GM21381 (cell line): Measurements from ENCODE around the gene WBP1L.
"Not testable (repeated sequence)": the region's sequence is repeated elsewhere in the genome, so short reads cannot be mapped to it uniquely, and the experiment has no call there.

Experiments
- ATAC-seq: cut with Tn5 transposase; IDR thresholded peaks from one replicate; pipeline ENCODE4 v1.9.1; 2021; ENCODE audit warnings: mild to moderate bottlenecking, moderate library complexity; ENCODE audit not compliant: unreplicated experiment

WBP1L gene

DNA sequence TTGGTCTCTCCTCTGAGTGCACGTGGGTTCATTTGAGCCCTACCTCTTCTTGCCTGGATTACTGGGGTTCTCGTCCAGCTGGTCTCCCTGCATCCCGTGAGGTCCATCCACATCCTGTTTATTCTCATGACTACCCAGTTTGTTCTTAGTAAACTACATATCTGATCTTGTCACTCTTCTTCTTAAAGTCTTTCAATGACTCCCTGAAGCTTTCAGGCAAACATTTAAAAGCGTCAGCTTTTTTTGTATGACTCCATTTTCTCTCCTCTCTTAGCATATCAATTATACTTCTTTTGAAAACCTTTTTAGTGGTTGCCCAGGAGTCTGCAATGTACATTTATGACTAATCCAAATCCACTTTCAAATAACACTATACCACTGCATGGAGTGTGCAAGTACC is 21.8 kb upstream of the WBP1L start:
- ATAC-seq: no peak

DNA sequence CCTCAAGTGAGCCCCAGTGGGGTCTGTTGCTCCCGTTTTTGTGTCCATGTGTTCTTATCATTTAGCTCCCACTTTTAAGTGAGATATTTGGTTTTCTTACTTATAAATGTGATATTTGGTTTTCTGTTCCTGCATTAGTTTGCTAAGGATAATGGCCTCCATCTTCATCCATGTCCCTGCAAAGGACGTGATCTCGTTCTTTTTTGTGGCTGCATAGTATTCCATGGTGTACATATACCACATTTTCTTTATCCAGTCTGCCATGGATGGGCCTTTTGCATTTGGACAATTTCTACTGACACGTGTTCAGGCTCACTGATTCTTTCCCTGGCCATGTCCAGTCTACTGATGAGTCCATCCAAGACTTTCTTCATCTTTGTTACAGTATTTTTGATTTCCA is 19.8 kb upstream of the WBP1L start:
- ATAC-seq: no peak

DNA sequence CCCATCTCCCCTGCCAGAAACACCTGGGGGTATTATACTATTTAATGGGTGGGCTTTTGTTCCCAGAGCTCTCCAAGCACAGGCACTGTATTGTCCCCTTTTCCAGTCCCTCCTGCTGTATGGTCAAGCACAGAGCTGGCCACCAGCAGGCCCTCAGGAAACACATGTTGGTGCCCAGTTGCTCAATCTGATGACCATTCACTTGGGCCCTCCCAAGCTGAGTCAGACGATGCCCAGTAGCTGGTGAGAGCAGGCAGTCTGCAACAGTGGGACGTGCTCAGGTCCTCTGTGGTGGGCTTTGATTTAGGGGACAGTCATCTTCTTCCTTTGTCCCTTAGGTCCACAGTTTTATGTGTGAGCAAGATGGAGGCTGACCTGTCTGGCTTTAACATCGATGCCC is 17.5 kb upstream of the WBP1L start:
- ATAC-seq: no peak

DNA sequence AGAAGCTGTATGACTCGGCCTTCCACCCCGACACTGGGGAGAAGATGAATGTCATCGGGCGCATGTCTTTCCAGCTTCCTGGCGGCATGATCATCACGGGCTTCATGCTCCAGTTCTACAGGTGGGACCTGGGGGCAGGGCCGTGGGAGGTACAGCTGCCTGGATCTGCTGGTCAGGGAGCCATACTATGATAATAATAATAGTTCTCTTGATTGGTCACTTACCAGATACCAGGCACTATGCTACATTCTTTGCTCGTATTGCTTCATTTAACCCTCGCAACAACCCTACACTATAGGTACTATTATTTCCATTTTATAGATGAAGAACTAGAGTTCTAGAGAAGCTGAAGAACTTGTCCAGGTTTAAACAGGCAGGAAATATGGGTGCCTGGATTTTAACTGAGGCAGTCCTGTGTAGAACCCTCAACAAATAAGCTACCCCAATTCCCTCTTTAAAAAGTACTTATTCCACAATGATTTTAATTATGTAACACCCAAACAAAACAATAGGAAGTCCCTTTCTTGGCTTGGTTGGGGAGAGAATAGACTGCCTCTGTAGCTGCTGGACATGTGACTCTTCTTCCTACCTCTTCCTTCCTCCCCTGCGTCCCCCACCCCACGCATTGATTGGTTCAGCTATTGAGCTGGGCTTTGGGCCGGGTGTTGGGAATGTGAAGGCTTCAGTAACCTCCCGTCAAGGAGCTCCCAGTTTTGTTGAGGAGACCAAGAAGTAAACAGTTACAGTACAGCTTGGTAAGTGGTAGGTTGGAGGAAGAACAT is 16.5 kb upstream of the WBP1L start:
- ATAC-seq: no peak

DNA sequence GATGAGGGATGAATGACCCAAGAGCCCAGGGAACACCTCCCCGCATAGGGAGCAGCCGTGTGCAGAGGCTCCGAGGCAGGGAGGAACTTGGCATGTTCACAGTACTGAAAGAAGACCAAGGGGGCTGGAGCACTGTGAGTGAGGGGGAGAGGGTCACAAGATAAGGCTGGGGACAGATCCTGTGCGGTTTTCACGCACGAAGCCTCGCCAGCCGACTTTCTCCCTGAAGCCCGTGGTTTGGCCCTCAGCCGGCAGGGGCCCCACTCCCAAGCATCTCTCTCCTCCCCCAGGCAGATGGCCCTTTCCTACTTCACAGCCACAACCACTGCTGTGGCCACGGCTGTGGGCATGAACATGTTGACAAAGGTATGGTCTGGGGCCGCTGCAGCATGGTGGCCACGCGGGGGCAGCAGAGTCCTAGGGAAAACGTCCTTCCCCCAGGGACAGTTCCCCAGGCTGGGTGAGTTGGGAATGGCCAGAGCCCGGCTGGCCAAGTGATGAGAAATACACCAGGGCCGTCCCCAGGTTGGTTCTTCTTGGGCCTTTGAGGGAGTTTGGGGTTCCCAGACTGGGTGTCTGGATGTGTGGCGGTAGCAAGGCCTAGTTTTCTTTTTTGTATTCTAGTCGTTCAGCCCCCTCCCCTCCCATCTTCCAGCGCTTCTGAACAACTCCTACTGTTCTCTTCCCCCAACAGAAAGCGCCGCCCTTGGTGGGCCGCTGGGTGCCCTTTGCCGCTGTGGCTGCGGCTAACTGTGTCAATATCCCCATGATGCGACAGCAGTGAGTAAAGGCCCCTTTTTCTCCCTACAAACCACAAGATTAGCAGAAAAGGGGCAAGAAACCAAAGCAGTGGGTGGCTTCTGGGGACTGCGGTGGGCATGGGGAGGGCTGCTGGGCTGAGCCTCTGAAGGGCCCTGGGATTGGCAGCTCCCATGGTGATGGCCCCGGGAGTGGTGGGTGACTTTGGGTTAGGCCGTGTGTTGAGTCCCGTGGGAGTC is 14.4 kb upstream of the WBP1L start:
- ATAC-seq: peak; percentile 61

DNA sequence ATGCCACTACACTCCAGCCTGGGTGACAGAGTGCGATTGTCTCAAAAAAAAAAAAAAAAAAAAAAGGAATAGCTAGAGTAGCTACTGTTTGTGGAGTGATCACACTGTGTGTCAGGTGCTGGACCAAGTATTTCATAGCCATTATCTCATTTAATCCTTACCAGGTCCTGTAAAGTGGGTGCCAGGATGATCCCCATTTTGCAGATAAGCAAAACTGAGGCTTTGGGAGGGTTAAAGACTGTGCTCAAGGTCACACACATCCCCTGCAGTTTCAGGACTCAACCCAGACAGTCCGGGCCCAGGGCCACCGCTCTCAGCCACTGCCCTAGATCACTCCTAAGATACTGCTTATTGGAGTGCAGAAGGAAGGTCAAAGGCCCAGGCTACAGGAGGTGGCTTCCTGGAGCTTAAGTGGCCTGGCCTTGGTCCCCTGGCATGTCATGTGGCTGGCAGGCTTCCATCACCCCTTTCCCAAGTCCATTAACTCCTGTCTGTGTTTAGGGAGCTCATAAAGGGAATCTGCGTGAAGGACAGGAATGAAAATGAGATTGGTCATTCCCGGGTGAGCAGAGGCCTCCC is 12.4 kb upstream of the WBP1L start:
- no peak for ATAC-seq

DNA sequence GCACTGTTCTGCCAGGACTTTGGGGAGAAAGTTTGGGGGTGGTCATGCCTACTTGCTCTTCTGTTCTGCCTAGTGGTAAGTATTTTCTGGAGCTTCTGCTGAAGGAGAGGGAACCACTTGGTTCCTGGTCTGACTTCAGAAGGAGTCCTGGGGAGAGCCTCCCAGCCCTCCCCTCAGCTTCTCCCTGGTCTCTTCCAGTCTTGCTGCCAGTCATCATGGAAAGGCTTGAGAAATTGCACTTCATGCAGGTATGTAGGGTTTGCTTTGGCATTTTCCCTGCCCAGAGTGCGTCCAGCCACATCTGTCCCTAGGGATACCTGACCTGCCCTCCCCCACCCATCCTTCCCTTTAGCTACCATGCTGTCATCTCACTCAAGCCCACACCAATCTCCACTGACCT is 11.1 kb upstream of the WBP1L start:
- ATAC-seq: no peak

DNA sequence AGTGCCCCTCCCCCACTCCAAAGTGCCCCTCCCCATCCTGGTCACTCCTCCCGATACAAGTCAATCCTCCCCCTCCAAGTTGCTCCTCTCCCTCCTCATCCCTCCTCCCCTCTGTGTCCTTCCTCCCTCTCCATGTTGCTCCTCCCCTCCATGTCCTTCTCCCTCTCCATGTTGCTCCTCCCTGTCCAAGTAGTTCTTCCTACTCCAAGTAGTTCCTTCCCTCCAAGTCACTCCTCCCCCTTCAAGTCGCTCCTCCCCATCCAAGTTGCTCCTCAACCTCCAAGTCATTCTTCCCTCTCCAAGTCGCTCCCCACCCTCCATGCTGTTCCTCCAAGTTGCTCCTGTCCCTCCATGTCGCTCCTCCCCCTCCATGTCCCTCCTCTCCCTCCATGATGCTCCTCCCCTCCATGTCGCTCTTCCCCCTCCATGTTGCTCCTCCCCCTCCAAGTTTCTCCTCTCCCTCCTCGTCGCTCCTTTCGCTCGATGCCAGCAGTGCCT is 8.6 kb upstream of the WBP1L start:
- ATAC-seq: no peak

DNA sequence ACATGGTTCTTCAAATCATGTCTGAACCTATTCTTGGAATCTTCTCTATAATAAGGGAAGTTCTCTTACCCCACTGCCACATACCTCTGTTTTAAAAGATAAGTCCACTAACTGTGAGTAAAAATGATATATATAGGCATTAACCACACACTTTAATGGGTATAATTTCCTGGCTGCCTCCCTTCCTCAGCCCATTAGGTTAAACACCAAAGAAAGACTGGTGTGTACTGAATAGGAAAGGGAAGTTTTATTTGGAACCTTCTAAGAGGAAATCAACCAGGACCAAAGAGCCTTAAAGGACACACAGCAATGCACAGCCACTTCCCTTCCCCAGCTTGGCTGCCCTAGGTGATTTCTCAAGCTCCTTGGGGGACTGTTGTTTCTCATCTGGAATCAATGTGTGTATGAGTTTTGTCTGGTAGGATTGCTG is 5.0 kb upstream of the WBP1L start:
- ATAC-seq: no peak

DNA sequence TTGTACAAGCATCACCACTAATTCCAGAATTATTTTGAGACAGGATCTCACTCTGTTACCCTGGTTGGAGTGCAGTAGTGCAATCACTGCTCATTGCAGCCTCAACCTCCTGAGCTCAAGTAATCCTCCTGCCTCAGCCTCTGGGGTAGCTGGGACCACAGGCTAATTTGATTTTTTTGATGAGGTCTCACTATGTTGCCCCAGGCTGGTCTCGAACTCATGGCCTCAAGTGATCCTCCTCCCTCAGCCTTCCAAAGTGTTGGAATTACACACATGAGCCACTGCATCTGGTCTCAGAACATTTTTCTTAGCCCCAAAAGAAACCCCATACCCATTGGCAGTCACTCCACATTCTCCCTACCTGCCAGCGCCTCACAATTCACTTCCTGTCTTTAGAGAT is 3.5 kb upstream of the WBP1L start:
- ATAC-seq: no peak

DNA sequence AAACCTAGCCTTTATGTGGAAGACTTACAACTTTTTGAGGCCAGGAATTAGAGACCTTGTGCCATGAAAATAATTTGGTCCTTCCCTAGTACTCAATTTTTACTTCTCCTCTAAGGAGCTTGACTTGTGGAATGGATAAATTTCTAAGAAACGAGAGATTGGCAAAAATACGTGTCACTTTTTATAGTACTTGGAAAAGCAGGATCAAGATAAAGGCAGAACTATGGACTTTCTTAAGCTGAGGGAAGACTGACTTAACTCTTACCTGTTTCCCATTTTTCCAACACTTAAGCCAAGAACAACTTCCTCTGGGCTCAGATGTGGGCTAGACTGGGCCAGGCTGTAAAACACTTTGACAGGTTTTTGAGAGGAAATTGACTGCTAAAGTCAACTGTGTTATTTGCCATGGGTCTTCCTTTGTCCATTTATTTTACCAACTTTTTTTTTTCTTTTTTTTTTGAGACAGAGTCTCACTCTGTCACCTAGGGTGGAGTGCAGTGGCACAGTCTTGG is 2.0 kb upstream of the WBP1L start:
- no peak for ATAC-seq

DNA sequence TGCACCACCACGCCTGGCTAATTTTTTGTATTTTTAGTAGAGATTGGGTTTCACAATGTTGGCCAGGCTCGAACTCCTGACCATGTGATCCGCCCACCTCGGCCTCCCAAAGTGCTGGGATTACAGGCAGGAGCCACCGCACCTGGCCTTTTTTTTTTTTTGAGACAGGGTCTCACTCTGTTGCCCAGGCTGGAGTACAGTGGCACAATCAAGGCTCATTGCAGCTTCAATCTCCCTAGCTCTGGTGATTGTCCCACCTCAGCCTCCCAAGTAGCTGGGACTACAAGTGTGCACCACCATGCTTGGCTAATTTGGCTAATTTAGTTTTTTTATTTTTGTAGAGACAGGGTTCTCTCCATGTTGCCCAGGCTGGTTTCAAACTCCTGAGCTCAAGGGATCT is 1.4 kb upstream of the WBP1L start:
- not testable (repeated sequence) for ATAC-seq

DNA sequence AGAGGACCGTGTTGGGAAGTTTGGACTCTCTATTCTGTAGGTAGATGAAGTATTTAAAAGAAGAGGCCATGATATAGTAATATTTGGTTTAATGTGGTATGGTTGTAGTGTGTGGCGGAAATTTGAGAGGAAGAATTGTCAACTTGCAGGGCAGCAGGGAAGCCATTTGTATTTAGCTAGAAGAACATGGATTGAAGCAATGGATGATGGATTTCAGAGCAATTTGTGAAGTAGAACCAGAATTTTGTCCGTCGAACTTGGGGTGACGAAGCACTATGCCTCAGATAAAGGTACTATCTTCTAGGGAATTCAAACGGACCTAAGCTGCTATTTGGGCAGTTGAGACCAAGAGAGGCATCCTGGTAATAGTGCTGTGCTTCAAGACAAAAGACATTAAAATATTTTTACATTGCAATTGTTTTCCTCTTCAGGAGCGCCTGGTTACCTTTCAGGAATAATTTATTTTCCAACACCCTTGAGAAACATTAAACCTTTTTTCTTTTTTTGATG is 615 bp upstream of the WBP1L start:
- no peak for ATAC-seq

DNA sequence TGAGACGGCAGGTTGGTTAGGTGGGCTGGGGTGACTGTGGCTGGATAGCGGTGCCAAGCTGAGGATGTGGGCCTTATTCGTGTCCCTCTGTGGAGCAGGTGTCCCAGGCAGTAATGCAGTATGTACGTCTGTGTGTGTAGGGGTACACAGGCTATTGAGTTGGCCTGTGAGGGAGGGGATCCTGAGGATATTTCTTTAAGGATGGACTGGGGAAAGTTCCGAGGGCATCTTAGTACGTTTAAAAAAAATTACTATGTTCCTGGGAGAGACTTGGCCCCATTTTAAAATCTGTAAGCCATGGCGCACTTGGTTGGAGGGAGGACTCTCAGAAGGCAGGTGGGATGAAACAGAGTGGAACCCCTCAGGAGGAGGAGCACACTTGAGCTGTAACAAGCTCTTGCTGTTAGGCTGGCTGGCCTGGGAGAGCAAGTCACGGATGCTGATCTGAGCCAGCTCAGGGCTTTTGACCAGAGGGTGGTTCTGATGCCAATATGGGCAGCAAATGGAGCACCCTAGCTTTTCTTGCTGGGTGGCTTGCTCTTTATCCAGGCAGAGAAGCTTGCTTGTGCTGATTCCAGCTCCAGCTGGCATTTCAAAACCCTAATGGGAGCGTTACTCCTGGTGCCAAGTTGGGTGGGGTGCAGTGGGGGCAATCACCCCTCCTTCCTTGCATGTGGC is 765 bp downstream of the WBP1L start:
- no peak for ATAC-seq

DNA sequence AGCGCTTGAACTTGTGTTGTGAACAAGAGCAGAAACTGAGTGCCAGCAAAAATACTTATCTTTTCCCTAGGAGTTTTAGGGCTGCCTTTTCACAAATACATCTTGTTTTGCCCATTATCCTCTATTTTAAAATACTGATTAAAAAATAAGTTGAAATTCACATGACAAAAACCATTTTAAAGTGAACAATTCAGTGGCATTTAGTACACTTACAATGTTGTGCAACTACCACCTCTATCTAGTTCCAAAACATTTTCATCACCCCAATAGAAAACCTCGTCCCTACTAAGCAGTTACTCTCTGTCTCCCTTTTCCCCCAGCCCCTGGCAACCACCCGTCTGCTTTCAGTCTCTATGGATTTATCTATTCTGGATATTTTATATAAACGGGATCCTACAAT is 1.4 kb downstream of the WBP1L start:
- ATAC-seq: no peak

DNA sequence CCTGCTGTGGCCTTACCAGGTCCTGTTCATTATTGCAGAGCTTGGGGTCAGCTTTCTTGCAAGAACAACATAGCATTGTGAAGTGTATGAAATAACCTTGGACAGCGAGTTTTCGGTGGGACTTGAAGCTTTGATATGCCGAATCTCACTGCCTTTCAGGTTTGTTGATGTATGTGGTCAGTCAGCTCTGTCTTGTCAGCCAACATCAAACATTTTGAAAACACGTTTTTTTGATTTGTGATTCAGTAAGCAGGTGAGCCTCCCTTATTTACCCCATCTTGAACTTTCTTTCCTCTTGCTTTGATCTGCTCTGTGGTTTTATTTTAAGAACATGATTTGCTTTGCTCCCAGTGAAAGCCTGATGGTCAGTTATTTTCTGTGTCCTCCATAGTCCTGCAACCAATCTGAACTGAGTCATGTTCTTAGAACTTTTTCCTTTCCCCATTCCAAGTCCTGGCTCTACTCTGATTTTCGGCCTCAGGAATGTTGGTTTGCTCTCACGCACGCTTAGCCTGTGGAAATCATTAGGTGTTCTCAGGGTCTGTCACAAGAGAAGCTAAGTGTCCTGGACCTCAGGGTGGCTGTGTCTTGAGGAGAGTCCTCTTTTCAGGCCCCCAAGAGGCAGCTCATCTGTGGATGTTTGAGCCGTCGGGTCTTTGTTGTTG is 8.7 kb downstream of the WBP1L start:
- no peak for ATAC-seq

DNA sequence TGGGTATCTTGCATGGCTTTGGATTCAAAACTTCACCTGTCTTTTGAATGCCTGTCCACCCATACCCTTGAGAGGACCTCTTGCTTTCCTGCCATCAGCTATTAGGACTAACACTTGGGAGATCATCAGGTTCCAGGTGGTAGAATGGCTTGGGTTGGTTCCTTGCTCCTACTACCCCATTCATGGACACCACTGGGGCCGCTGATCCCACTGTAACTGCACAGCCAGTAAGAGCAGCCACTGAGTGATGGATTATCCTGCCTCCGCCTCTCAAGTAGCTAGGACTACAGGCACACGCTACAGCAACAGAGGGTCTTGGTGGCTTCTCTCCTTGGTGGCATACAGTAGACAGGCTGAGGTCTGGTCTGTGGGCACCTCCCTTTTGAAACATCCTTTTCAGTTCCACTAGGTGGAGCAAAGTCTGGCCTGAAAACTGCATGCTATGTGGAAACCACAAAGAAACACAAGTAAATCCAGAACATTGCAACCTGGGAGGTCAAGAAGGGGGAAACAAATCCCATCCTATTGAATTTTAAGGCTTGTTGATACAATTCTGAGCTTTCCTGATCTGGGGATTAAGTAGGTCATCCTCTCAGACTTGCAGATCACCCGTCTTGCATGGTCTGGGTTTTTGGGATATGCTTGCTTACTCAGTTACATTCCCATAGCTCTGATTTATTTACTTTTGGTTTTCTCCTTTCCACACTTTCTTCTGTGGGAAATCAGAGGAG is 9.4 kb downstream of the WBP1L start:
- ATAC-seq: no peak

DNA sequence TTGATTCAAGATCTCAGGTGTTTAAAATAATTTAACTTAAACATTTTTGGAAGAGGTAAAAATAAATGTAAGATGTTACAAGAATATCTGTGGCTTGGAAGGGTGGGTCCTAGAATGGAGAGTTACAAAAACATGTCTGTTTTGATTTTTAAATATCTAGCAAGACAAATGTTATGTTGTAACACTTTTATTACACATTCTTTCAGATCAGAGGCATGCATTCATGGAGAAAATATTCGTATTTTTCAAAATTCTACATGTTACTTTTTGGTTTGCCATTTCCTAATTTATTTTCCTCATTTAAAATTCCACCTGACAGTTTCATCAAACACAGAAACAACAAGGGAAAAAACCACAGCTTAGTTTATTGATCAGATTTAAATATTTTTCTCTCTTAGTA is 10.0 kb downstream of the WBP1L start:
- ATAC-seq: no peak

DNA sequence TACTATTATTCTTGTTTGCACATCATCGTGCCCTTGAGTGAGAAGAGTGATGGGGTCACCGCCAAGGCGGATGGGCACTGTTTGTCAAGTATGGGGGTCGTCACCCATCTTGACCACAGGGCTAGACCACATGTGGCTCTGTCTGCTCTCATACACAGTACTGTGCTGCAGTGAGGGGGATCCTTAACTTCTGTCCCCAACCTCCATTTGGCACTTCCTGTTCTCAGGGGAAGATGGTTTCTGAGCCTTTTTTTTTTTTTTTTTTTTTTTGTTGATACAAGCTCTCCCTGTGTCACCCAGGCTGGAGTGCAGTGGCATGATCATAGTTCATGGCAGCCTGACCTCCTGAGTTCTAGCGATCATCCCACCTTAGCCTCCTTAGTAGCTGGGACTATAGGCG is 13.6 kb downstream of the WBP1L start:
- ATAC-seq: no peak
